Fibroblast of skin of left quadriceps (primary cell): ENCODE data around the gene GAS7.

ENCODE experiments used
- DNase-seq, 2 experiments: peaks; one replicate each; pipeline ENCODE4 v3.0.0-alpha.2; 2013; ENCODE audit warnings: low read depth in 2 of 2

The GAS7 gene

GRCh38 chr17:10111907-10112452 lies 86.4 kb downstream of the GAS7 start:
- no peak for DNase-seq

- DNase-seq = no peak
Measured at GRCh38 chr17:10109146-10109545, 89.3 kb downstream of the GAS7 start.

GRCh38 chr17:10107316-10108165 lies 90.9 kb downstream of the GAS7 start:
- no peak for DNase-seq

GRCh38 chr17:10106067-10106466 lies 92.3 kb downstream of the GAS7 start:
- no peak for DNase-seq

GRCh38 chr17:10105513-10106001 lies 92.8 kb downstream of the GAS7 start:
- DNase-seq = no peak

- no peak for DNase-seq
Measured at GRCh38 chr17:10103712-10104111, 94.7 kb downstream of the GAS7 start.

- no peak for DNase-seq
Measured at GRCh38 chr17:10102817-10103216, 95.6 kb downstream of the GAS7 start.

GRCh38 chr17:10099051-10099571 lies 99.3 kb downstream of the GAS7 start:
- peak; percentile 93 for DNase-seq

- no peak for DNase-seq
Measured at GRCh38 chr17:10096596-10096995, 101.8 kb downstream of the GAS7 start.

- DNase-seq = peak in 1 of 2 experiments; percentile 43
Measured at GRCh38 chr17:10095295-10095694, 103.1 kb downstream of the GAS7 start.

- no peak for DNase-seq
Measured at GRCh38 chr17:10094797-10095196, 103.6 kb downstream of the GAS7 start.

GRCh38 chr17:10092595-10092994 lies 105.8 kb downstream of the GAS7 start:
- DNase-seq = no peak

GRCh38 chr17:10091046-10091445 lies 107.4 kb downstream of the GAS7 start:
- no peak for DNase-seq

GRCh38 chr17:10089196-10089804 lies 109.1 kb downstream of the GAS7 start:
- no peak for DNase-seq

GRCh38 chr17:10088444-10088843 lies 110.0 kb downstream of the GAS7 start:
- DNase-seq = no peak

GRCh38 chr17:10087355-10087754 lies 111.1 kb downstream of the GAS7 start:
- no peak for DNase-seq

- no peak for DNase-seq
Measured at GRCh38 chr17:10083864-10084263, 114.5 kb downstream of the GAS7 start.

GRCh38 chr17:10082795-10083194 lies 115.6 kb downstream of the GAS7 start:
- DNase-seq = no peak

- no peak for DNase-seq
Measured at GRCh38 chr17:10081571-10082169, 116.7 kb downstream of the GAS7 start.

- no peak for DNase-seq
Measured at GRCh38 chr17:10077561-10078299, 120.7 kb downstream of the GAS7 start.

- no peak for DNase-seq
Measured at GRCh38 chr17:10075919-10076318, 122.5 kb downstream of the GAS7 start.
